GM12865 (cell line): ENCODE measurements around the gene SAPCD2.

Experiments used
- DNase-seq: peaks from one replicate; pipeline ENCODE4 v3.0.0; 2010; ENCODE audit warnings: low read depth
- H3K4me3 ChIP-seq: 2 replicates; pipeline ENCODE4 v1.5.1; 2011; ENCODE audit warnings: mild to moderate bottlenecking, low read depth, low read length, control low read depth
- CTCF ChIP-seq: IDR thresholded peaks from 2 replicates; pipeline ENCODE4 v1.5.1; 2011; ENCODE audit warnings: low read length, control low read depth, low read depth, inconsistent platforms; ENCODE audit not compliant: insufficient read depth; ENCODE audit errors: missing control alignments

Gene SAPCD2

GRCh38 chr9:137110147-137110910 is 40.0 kb upstream of the SAPCD2 start:
- no peak for TF ChIP-seq CTCF
- no peak for DNase-seq
- H3K4me3 ChIP-seq: no peak overlapping the region

GRCh38 chr9:137109250-137110146 is 39.1 kb upstream of the SAPCD2 start:
- no peak overlapping the region for H3K4me3 ChIP-seq
- DNase-seq: no peak
- no peak for TF ChIP-seq CTCF

- TF ChIP-seq CTCF: no peak
These were observed 38.4 kb upstream of the SAPCD2 start for GRCh38 chr9:137108608-137109249.

GRCh38 chr9:137107982-137108381 is 37.6 kb upstream of the SAPCD2 start:
- TF ChIP-seq CTCF: no peak
- no peak for DNase-seq
- H3K4me3 ChIP-seq: no peak overlapping the region

More at GRCh38 chr9:137108608-137109249, 38.4 kb upstream of the SAPCD2 start:
- no peak for DNase-seq
- H3K4me3 ChIP-seq: no peak overlapping the region

- DNase-seq: no peak
- no peak for TF ChIP-seq CTCF
These were observed 37.1 kb upstream of the SAPCD2 start for GRCh38 chr9:137107312-137107921.

GRCh38 chr9:137106662-137107250 is 36.4 kb upstream of the SAPCD2 start:
- DNase-seq: no peak
- no peak for TF ChIP-seq CTCF

More at GRCh38 chr9:137107312-137107921, 37.1 kb upstream of the SAPCD2 start:
- H3K4me3 ChIP-seq: no peak overlapping the region

More at GRCh38 chr9:137106662-137107250, 36.4 kb upstream of the SAPCD2 start:
- no peak overlapping the region for H3K4me3 ChIP-seq
